Measurements from ENCODE around the gene NSMCE4A. TPM values are rescaled to one million over a fixed set of nuclear protein-coding genes. Genes with fewer than 3 reads are reported as not detected.

Gene NSMCE4A
- total RNA-seq, 1 experiment from 2014 or later = 46.3 TPM

GRCh38 chr10:121914661-121915060 is 60.4 kb downstream of the NSMCE4A start:
- POLR2A ChIA-PET (ENCODE audit: unreplicated experiment) = no interaction called here

GRCh38 chr10:121911421-121911697 is 63.7 kb downstream of the NSMCE4A start:
- H3K9me2 ChIP-seq (replicated peaks; ENCODE audit: low read length) = no peaks in the 10 kb centered on the region
- ChIA-PET CTCF (no interaction called here), POLR2A (ENCODE audit: unreplicated experiment) (no interaction called here)
- TF ChIP-seq EZH2phosphoT487 (IDR thresholded peaks at IDR 0.05; ENCODE audit: borderline replicate concordance, low read length) (no peak), EZH2 (IDR thresholded peaks at IDR 0.05; ENCODE audit: low read length, unreplicated experiment) (no peak), CTCF (conservative IDR thresholded peaks at IDR 0.05; ENCODE audit: low read depth, low read length) (no peak)
- intact Hi-C loops (cut with micrococcal nuclease) = no loop called here
- H2AFZ ChIP-seq (ENCODE audit: low read length) = no peak overlapping the region
- no peak for ATAC-seq
- H3F3A ChIP-seq (ENCODE audit: low read length, unreplicated experiment) = no peaks in the 10 kb centered on the region
- BruUV-seq (replicated peaks) = no TSS peak
- no peaks in the 10 kb centered on the region for H3K27me3 ChIP-seq (ENCODE audit: low read length)
- H3K4me2 ChIP-seq (ENCODE audit: low read length) = no peak overlapping the region
- H3K4me3 ChIP-seq (ENCODE audit: low read length) = no peak overlapping the region
- no peak for DNase-seq
- H3K36me3 ChIP-seq (ENCODE audit: low read depth, low read length) = no peaks in the 10 kb centered on the region; the same call in 1 of the 2 replicates
- no peaks in the 10 kb centered on the region for H4K20me1 ChIP-seq (ENCODE audit: low read length)
- peaks cover 10% of the 10 kb centered on the region for H3K4me1 ChIP-seq (ENCODE audit: insufficient read depth, low read length)
- no peak overlapping the region for H3K9ac ChIP-seq (ENCODE audit: low read length)
- H3K79me2 ChIP-seq (ENCODE audit: low read length) = 0 out of 2 replicates have a peak, but pooled peaks cover 3% of the 10 kb centered on the region
- H3K27ac ChIP-seq (ENCODE audit: low read length) = peak overlapping the region; percentile 57
- no peaks in the 10 kb centered on the region for H3K9me3 ChIP-seq (ENCODE audit: low read length)

More at GRCh38 chr10:121914661-121915060, 60.4 kb downstream of the NSMCE4A start:
- BruUV-seq (replicated peaks) = no TSS peak
- DNase-seq = no peak
- no peak overlapping the region for H3K4me2 ChIP-seq (ENCODE audit: low read length)
- no peaks in the 10 kb centered on the region; the same call in none of the 2 replicates for H3K36me3 ChIP-seq (ENCODE audit: low read depth, low read length)
- H4K20me1 ChIP-seq (ENCODE audit: low read length) = no peaks in the 10 kb centered on the region
- no peaks in the 10 kb centered on the region for H3F3A ChIP-seq (ENCODE audit: low read length, unreplicated experiment)
- H3K27me3 ChIP-seq (ENCODE audit: low read length) = no peaks in the 10 kb centered on the region
- no peak overlapping the region for H3K9ac ChIP-seq (ENCODE audit: low read length)
- H3K4me1 ChIP-seq (ENCODE audit: insufficient read depth, low read length) = peaks cover 10% of the 10 kb centered on the region
- no peak overlapping the region for H2AFZ ChIP-seq (ENCODE audit: low read length)
- CTCF ChIA-PET = interaction anchor here (0.7 kb wide), 1 partner anchor 127 kb away, joined by 4 read pairs; no protein-coding TSS in a partner anchor
- no peak overlapping the region for H3K27ac ChIP-seq (ENCODE audit: low read length)
- no peak overlapping the region for H3K4me3 ChIP-seq (ENCODE audit: low read length)
- ATAC-seq = no peak
- H3K79me2 ChIP-seq (ENCODE audit: low read length) = 0 out of 2 replicates have a peak, but pooled peaks cover 3% of the 10 kb centered on the region
- H3K9me3 ChIP-seq (ENCODE audit: low read length) = no peaks in the 10 kb centered on the region
- TF ChIP-seq CTCF (conservative IDR thresholded peaks at IDR 0.05; ENCODE audit: low read depth, low read length) (no peak), EZH2 (IDR thresholded peaks at IDR 0.05; ENCODE audit: low read length, unreplicated experiment) (no peak), EZH2phosphoT487 (IDR thresholded peaks at IDR 0.05; ENCODE audit: borderline replicate concordance, low read length) (no peak)
- H3K9me2 ChIP-seq (replicated peaks; ENCODE audit: low read length) = no peaks in the 10 kb centered on the region
- intact Hi-C loops (cut with micrococcal nuclease) = no loop called here

- Histone ChIP-seq H3K4me3 (ENCODE audit: low read length) (no peak overlapping the region), H3K9me3 (ENCODE audit: low read length) (no peaks in the 10 kb centered on the region), H3K27me3 (ENCODE audit: low read length) (no peaks in the 10 kb centered on the region), H3K27ac (ENCODE audit: low read length) (peak overlapping the region; percentile 57), H4K20me1 (ENCODE audit: low read length) (no peaks in the 10 kb centered on the region), H3K36me3 (ENCODE audit: low read depth, low read length) (no peaks in the 10 kb centered on the region), H3K9ac (ENCODE audit: low read length) (0 out of 2 replicates have a peak overlapping the region, but pooled peaks have one; percentile 15), H3K79me2 (ENCODE audit: low read length) (0 out of 2 replicates have a peak, but pooled peaks cover 3% of the 10 kb centered on the region), H3K9me2 (replicated peaks; ENCODE audit: low read length) (no peaks in the 10 kb centered on the region), H3K4me1 (ENCODE audit: insufficient read depth, low read length) (peaks cover 10% of the 10 kb centered on the region), H2AFZ (ENCODE audit: low read length) (peak overlapping the region; percentile 9; the same call in 1 of the 2 replicates), H3K4me2 (ENCODE audit: low read length) (no peak overlapping the region), H3F3A (ENCODE audit: low read length, unreplicated experiment) (no peaks in the 10 kb centered on the region)
- no TSS peak for BruUV-seq (replicated peaks)
- TF ChIP-seq EZH2phosphoT487 (IDR thresholded peaks at IDR 0.05; ENCODE audit: borderline replicate concordance, low read length) (no peak), EZH2 (IDR thresholded peaks at IDR 0.05; ENCODE audit: low read length, unreplicated experiment) (no peak), CTCF (conservative IDR thresholded peaks at IDR 0.05; ENCODE audit: low read depth, low read length) (no peak)
- CTCF ChIA-PET = no interaction called here
- peak; percentile 65 for ATAC-seq
- peak; percentile 48 for DNase-seq
- POLR2A ChIA-PET (ENCODE audit: unreplicated experiment) = no interaction called here
- intact Hi-C loops (cut with micrococcal nuclease) = no loop called here
Measured at GRCh38 chr10:121910673-121911420, 64.2 kb downstream of the NSMCE4A start.

All from PC-3 (cell line).